Activated naive CD4-positive, alpha-beta T cell treated with anti-CD3 and anti-CD28 coated beads, Interleukin-2, amount 50 U/mL, for 24 hours (primary cell): ENCODE data around the gene TACC2.

Source experiments
- H3K27ac Mint-ChIP-seq: one replicate; pipeline ENCODE4 v1.8.0; 2021; ENCODE audit warnings: mild to moderate bottlenecking, mixed read lengths
- H3K27me3 Mint-ChIP-seq: one replicate; pipeline ENCODE4 v1.8.0; 2021; ENCODE audit warnings: mixed read lengths
- H3K36me3 Mint-ChIP-seq: one replicate; pipeline ENCODE4 v1.8.0; 2021; ENCODE audit warnings: mixed read lengths
- H3K4me1 Mint-ChIP-seq: one replicate; pipeline ENCODE4 v1.8.0; 2021; ENCODE audit warnings: mixed read lengths
- H3K4me3 Mint-ChIP-seq: one replicate; pipeline ENCODE4 v1.8.0; 2021; ENCODE audit warnings: mild to moderate bottlenecking, mixed read lengths
- H3K9me3 Mint-ChIP-seq: one replicate; pipeline ENCODE4 v1.8.0; 2021; ENCODE audit warnings: mixed read lengths

Gene TACC2

DNA sequence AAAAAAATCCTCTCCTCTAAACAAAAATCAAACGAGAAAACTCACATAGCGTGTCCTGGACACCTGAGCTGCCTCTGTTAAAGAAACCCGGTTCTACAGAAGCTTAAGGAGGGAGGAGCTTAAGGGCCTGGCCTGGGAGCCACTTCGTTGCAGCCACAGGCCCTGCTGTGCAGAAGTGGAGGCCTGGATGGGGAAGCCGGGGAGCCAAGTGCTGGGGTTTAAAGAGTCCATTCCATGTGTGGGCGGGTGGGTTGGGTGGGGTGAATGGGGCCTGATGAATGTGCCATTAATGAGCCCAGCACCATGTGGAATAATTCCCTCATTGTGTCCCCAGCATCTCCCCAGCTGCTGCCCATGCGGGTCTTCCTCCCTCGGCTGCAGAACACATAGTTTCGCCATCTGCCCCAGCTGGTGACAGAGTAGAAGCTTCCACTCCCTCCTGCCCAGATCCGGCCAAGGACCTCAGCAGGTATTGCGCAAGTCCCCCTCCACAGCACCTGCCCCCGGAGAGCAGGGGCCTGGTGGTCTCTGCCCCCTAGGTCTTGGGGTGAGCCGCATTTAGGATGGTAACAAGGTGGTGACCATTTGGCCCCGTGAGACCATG is 154.4 kb downstream of the TACC2 start:
- Mint-ChIP-seq H3K27me3 (peaks cover 3% of the 10 kb centered on the region), H3K9me3 (peaks cover 5% of the 10 kb centered on the region)

DNA sequence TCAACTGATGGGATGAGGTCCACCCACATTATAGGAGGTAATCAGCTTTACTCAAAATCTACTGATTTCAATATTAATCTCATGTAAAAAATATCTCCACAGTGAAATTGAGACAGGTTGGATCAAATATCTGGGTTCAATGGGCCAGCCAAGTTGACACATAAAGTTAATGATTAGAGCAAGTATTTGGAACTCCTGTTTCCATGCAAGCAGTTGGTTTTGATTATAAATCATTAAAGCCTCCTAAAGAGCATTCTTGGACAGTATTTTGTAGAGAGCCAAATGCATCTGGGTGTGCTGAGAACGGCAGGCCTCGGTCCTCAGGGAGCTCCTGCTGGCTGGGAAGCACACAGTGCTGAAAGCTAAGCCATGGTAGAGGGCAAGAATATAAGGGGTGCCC is 155.2 kb downstream of the TACC2 start:
- Mint-ChIP-seq H3K4me1 (no peaks in the 10 kb centered on the region), H3K36me3 (peaks cover 2% of the 10 kb centered on the region), H3K27ac (no peak overlapping the region), H3K9me3 (peaks cover 5% of the 10 kb centered on the region), H3K4me3 (no peak overlapping the region), H3K27me3 (peaks cover 3% of the 10 kb centered on the region)

More for the DNA sequence above, 154.4 kb downstream of the TACC2 start:
- Mint-ChIP-seq H3K4me1 (no peaks in the 10 kb centered on the region), H3K36me3 (peaks cover 2% of the 10 kb centered on the region), H3K27ac (no peak overlapping the region), H3K4me3 (no peak overlapping the region)

DNA sequence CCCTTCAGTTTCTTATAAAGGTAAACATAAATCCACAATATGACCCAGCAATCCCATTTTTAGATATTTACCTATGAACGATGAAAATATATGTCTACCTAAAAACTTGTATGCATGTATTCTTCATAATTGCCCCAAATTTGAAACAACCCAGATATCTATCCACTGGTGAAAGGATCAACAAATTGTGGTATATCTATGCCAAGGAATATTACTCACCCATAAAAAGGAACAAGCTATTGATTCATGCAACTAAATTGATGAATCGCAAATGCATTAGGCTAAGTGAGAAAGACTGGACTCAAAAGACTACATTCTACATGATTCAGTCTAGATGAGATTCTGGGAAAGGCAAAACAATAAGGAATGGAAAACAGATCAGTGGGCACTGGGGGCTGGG is 156.2 kb downstream of the TACC2 start:
- H3K36me3 Mint-ChIP-seq = peaks cover 2% of the 10 kb centered on the region
- no peak overlapping the region for H3K4me3 Mint-ChIP-seq
- no peak overlapping the region for H3K27ac Mint-ChIP-seq
- no peaks in the 10 kb centered on the region for H3K4me1 Mint-ChIP-seq
- peaks cover 5% of the 10 kb centered on the region for H3K9me3 Mint-ChIP-seq
- H3K27me3 Mint-ChIP-seq = peaks cover 3% of the 10 kb centered on the region

DNA sequence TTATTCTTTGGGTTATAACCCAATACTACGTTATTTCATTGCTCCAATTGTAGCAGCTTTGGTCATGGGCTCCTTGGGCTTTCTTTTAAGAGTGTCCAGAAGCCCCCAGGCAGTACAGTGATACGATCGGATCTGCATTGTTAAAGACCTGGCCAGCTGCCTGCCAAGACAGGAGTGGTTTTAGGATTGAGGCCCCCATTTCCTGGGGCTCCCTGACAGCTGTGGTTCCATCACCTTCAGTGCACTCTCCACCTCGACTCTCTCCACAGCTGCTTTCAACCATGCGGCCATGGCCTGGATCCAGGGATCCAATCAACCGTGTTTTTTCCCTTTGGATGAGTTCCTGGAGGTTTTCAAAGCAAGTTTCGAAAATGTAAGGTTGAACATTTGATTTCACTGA is 158.7 kb downstream of the TACC2 start:
- Mint-ChIP-seq H3K36me3 (peaks cover 2% of the 10 kb centered on the region), H3K4me3 (no peak overlapping the region), H3K9me3 (peaks cover 5% of the 10 kb centered on the region), H3K27me3 (peaks cover 2% of the 10 kb centered on the region), H3K27ac (no peak overlapping the region), H3K4me1 (no peaks in the 10 kb centered on the region)

DNA sequence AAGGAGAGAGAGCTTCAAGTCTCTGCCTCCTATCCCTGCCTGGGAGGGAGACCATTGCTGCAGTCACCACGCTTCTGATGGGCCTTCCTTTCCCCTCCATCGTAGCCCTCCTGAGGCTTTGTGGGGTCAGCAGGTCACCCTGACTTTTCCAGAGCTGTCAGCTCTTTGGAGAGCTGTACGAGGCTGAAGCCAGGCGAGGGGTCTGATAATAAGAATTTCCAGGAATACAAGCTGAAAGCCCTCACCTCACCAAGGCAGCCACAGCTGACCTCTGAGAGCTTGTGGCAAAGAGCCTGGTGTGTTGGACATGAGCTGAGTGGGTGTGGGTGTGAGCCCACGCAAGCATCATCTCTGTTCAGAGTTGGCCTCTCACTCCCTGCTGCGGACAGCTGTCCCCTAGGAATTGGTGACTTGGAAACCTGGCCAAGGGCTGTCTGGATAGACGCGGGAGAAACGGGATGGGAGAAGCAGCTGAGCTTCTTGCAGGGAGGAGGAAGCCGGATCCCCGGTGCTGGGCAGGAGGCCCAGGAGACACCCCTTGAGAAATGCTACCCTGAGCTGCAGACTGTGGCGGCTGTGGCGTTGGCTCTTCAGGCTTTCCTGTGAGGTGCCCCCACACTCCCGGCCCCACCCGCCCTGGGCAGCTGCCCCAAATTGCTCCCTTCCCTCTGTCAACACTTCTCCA is 160.1 kb downstream of the TACC2 start:
- no peaks in the 10 kb centered on the region for H3K4me1 Mint-ChIP-seq
- peaks cover under 1% of the 10 kb centered on the region for H3K27me3 Mint-ChIP-seq
- peaks cover 5% of the 10 kb centered on the region for H3K9me3 Mint-ChIP-seq
- no peak overlapping the region for H3K27ac Mint-ChIP-seq
- no peak overlapping the region for H3K4me3 Mint-ChIP-seq
- H3K36me3 Mint-ChIP-seq = peaks cover 2% of the 10 kb centered on the region

DNA sequence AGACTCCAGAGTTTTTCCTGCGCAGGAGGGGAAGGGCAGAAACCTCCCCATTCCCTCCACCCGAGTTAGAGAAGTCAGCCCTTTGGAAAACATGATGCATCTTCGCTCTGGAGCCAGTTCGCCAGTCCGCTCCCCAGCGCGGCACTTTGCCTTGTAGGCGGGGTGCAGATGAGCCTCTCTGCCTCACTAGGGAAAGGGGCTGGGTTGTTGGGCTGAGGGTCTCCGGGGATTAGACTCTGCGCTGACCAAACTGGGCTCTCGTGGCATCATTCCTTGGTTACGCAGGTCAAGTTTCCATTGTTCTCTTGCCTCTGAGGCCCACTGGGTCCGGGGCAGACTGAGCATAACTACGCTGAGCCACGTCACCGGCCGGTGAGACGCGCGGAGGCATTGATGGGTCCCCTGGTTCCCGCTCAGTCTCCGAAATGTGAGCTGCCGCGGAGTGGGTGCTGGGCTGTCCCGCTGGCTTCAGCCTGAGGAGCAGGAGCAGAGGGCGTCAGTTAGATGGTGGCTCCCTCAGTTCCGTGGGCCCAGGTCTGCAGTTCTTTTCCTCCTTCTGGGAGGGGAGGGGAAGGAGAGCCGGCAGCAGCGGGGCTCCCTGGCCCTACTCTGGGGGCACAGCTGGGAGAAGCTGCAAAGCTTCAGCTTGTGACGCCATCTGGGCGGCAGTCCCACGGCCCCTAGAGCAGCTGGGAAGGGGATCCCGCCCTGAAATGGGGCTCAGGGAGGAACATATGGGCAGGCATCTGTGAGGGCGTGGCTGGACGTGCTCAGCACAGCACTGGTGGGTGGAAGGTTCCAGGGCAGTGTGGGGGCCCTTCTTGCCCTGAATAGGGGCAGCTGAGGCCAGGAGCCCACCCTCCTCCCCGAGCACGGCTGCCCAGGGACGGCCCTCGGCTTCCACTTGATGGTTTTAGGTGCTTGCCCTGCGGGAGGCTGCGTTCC is 160.9 kb downstream of the TACC2 start:
- no peak overlapping the region for H3K27ac Mint-ChIP-seq
- no peaks in the 10 kb centered on the region for H3K4me1 Mint-ChIP-seq
- H3K9me3 Mint-ChIP-seq = peaks cover 5% of the 10 kb centered on the region
- no peak overlapping the region for H3K4me3 Mint-ChIP-seq
- peaks cover 2% of the 10 kb centered on the region for H3K27me3 Mint-ChIP-seq
- peaks cover 2% of the 10 kb centered on the region for H3K36me3 Mint-ChIP-seq

DNA sequence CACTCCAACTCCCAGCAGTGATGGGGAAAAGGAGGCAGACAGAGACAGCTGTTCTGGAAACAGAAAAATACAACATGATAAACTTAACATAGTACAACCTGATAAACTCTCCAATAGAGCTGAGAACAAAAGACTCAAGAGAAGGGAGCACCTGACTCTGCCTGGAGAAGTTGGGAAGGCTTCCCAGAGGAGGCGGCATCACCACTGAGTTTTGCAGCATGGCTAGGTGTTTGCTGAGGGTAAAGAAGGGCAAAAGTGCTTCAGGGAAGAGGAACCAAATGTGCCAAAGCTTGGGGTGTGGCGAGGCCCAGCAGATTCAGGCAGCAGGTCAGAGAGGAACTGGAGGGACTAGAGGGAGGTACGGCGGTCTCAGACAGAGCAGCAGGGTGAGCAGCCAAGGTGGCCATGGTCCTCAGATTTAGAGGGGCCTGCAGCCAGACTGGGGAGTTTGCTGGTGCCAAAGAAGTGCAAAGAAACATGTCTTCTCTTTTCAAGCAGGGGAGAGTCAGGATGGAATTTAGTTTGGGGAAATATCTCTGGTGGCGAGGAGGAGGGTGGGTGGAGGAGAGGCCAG is 162.2 kb downstream of the TACC2 start:
- H3K9me3 Mint-ChIP-seq = no peaks in the 10 kb centered on the region
- H3K36me3 Mint-ChIP-seq = no peaks in the 10 kb centered on the region
- peaks cover 3% of the 10 kb centered on the region for H3K27me3 Mint-ChIP-seq
- no peak overlapping the region for H3K4me3 Mint-ChIP-seq
- no peak overlapping the region for H3K27ac Mint-ChIP-seq
- H3K4me1 Mint-ChIP-seq = no peaks in the 10 kb centered on the region

DNA sequence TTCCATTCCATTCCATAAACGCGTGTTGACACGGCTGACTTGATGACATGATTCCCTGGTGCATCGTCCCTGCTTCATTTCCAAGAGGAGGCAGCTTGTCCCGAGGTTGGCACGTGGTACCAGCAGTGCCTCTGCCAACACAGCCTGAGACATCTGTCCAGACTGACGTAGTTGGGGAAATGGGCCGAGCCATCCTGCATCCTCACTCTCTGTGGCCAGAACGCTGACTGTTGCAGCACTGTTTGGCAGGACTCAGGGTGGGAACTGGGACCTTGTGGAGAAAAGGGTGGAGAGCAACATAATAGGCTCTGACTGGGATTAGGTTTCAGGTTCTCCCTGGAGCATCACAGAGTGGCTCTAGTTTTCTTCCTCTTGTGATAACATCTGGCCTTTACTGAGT is 163.6 kb downstream of the TACC2 start:
- H3K4me1 Mint-ChIP-seq = no peaks in the 10 kb centered on the region
- no peak overlapping the region for H3K27ac Mint-ChIP-seq
- H3K36me3 Mint-ChIP-seq = no peaks in the 10 kb centered on the region
- H3K4me3 Mint-ChIP-seq = no peak overlapping the region
- H3K9me3 Mint-ChIP-seq = no peaks in the 10 kb centered on the region
- peaks cover 5% of the 10 kb centered on the region for H3K27me3 Mint-ChIP-seq

DNA sequence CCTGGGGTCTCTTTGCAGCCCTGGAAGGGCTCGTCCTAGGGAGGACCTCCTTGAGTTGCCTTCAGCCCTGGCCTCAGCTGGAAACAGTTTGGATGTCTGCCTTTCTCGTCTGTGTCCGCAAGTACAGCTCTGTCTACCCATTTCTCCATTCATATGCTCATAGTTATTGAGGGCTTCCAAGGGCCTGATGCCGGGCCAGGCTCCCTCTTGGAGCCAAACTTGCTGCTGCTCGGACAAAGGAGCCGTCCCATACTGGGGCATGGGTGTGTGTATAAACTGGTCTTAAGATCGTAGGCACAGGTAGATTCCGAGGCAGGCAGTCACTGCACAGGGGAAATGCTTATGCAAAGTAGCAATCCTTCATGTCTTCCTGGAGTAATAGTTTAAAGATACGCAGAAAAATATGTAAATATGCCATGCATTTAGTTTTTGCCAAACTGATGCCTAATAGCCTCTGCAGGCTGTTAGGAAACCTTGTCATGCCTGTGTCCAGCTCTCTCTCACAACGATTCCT is 165.1 kb downstream of the TACC2 start:
- Mint-ChIP-seq H3K27ac (no peak overlapping the region), H3K9me3 (no peaks in the 10 kb centered on the region), H3K4me1 (no peaks in the 10 kb centered on the region), H3K27me3 (peaks cover 7% of the 10 kb centered on the region), H3K4me3 (no peak overlapping the region), H3K36me3 (no peaks in the 10 kb centered on the region)

DNA sequence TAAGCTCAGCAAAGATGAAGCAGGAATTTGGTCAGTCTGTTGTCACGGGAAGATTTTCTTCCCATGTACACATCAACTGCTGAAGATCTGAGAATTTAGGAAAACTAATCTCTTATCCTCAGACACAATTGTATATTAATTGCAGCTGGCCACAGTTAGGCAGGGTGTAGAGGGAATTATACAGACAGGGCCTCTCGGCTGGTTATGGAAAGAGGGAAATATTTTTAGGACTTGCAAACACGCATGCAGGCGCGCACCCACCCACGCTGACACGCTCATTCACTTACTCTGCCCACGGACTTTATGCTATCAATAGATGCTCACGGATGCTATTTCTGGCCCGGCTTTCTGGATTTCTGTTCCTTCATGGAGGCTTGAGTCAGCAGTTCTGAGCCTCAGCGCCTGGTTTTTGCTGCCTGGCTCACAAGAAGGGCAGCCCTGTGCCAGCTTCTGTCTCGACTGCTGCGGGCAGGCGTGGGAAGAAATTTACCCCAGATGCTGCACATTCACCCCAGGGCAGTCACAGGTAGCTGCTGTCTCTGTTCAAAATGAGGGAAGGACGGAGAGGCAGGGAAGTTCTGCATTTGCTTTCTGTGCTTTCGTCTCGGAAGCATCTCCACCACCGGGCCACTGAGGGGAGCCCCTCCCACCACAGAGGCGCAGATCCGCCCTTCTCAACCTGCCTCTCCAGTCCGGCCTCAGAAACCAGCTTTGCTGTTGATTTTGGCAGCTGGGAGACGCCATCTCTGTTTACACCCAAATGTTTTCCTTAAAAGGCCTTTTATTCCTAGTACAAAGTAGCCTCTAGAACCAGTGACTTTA is 165.8 kb downstream of the TACC2 start:
- no peak overlapping the region for H3K4me3 Mint-ChIP-seq
- no peaks in the 10 kb centered on the region for H3K36me3 Mint-ChIP-seq
- H3K27ac Mint-ChIP-seq = no peak overlapping the region
- no peaks in the 10 kb centered on the region for H3K9me3 Mint-ChIP-seq
- no peaks in the 10 kb centered on the region for H3K4me1 Mint-ChIP-seq
- H3K27me3 Mint-ChIP-seq = peaks cover 9% of the 10 kb centered on the region

DNA sequence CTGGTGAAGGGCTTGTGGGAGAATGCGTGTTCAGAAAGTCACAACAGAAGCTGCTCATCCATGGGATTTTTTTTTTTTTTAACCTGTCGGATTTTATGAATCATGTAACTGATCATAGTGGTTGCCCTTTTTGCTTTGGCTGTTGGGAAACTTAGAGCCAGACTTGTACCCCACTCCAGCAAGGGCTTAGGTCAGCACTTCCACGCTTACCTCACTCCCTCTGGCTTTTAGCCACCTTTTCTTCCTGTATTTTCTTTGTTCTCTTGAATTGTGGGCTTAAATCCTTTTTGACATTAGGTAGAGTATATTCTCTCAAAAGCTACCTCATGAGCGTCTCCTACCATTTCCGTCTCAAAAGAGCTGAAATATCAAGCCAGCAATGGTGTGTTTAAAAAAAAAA is 168.5 kb downstream of the TACC2 start:
- Mint-ChIP-seq H3K4me1 (no peaks in the 10 kb centered on the region), H3K36me3 (no peaks in the 10 kb centered on the region), H3K27me3 (peaks cover 26% of the 10 kb centered on the region), H3K9me3 (no peaks in the 10 kb centered on the region), H3K4me3 (no peak overlapping the region), H3K27ac (no peak overlapping the region)

DNA sequence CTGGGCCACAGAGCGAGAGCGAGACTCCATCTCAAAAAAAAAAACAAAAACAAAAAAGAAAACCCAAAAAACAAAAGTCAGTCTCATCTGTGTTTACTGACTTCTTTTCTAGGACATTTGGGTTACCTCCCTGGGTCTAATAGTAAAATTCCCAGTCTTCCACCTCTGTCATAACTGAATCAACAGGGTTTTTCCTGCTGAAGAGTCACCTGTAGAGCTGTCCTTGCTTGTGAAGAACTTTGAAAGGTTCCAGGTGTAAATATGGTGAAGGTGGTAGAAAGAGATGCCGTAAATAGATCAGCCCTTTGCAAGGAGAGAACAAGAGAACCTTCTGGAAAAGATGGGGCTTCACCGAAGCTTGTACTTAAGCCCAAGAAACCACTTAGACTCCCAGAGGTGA is 169.4 kb downstream of the TACC2 start:
- no peaks in the 10 kb centered on the region for H3K36me3 Mint-ChIP-seq
- peaks cover 28% of the 10 kb centered on the region for H3K27me3 Mint-ChIP-seq
- no peak overlapping the region for H3K27ac Mint-ChIP-seq
- H3K9me3 Mint-ChIP-seq = no peaks in the 10 kb centered on the region
- no peaks in the 10 kb centered on the region for H3K4me1 Mint-ChIP-seq
- H3K4me3 Mint-ChIP-seq = no peak overlapping the region

DNA sequence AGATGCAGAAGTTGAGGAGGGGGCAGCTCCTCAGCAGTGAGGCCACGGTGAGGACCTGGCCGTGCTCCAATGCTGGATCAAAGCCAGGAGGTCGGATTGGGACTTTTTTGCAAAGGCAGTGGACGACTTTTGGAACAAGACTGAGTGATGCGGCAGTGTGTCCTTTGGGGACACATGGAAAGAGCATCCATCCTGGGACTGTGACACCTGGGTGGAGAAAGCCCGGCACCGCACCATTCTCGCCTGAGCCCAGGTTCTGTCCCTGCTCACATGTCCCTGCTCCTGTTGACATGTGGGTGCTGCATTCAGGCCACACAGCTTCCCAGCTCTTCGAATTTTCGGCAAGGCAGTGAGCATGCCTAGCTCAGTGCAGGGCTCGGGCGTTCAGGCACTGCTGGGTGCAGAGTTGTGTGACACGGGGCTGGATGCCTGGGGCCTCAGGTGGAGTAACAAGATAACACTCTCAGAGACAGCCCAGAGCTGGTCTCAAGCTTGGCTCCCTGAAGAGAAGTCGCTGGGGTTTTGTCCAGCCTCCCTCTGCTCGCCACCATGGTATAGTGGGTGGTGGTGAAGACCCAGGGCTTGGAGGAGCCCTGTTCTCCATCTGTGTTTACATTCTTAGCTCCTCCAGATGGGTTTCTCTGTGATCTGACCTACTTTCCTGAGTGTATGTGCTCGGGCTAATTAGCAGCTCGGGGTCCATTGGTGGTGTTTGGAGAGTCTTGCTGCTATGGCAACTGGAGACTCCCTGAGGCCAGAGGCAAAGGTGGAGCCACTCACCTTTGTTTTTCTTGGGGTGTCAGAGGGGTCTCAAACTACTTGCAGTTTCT is 170.4 kb downstream of the TACC2 start:
- Mint-ChIP-seq H3K4me1 (peaks cover 4% of the 10 kb centered on the region), H3K36me3 (no peaks in the 10 kb centered on the region), H3K4me3 (no peak overlapping the region), H3K27ac (no peak overlapping the region), H3K27me3 (peaks cover 31% of the 10 kb centered on the region), H3K9me3 (no peaks in the 10 kb centered on the region)

DNA sequence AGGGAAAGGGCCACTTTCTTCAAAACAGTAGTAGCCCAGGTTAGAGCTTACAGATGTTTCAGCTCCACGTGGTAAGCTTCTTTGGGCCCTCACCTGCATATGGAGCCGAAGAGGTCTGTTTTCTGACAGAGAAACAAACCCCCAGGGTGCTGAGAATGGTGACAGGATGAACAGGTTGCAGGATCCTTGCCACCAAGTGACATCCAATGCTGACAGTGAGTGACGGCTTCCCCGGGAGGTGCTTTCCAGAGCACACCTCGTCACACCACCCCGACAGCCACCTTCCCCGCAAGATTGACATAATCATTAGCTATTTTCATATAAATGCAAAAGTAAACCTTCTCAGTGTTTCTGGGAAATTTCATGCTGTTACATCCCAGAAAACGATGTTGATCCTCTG is 172.8 kb downstream of the TACC2 start:
- no peaks in the 10 kb centered on the region for H3K36me3 Mint-ChIP-seq
- H3K4me3 Mint-ChIP-seq = no peak overlapping the region
- H3K9me3 Mint-ChIP-seq = no peaks in the 10 kb centered on the region
- H3K27me3 Mint-ChIP-seq = peaks cover 49% of the 10 kb centered on the region
- peaks cover 10% of the 10 kb centered on the region for H3K4me1 Mint-ChIP-seq
- H3K27ac Mint-ChIP-seq = no peak overlapping the region
